ENCODE data around the gene PCGF5. TPM values are rescaled to one million over a fixed set of nuclear protein-coding genes. Genes with fewer than 3 reads are reported as not detected.
"Not testable (repeated sequence)": the region's sequence is repeated elsewhere in the genome, so short reads cannot be mapped to it uniquely, and the experiment has no call there.

Gene PCGF5
- total RNA-seq, 2 donors from 2014 or later: 66.7 to 86.8 TPM

DNA sequence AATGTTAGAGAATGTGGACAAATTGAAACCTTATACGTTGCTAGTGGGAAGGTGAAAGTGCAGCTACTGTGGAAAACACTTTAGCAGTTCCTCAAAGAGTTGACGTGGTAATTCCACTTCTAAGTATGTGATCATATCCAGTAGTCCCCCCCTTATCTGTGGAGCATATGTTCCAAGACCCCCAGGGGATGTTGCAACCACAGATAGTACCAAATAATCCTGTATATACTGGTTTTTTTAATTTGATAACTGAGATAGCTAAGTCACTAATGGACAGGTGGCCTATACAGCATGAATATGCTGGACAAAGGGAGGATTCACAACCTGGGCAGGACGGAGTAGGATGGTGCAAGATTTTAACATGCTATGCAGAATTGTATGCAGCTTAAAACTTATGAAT, 36.8 kb downstream of the PCGF5 start:
- Mint-ChIP-seq H3K4me3 (no peak overlapping the region), H3K4me1 (peaks cover 14% of the 10 kb centered on the region), H3K27me3 (no peaks in the 10 kb centered on the region), H3K27ac (no peak overlapping the region), H3K36me3 (ENCODE audit: low read depth) (peaks cover 15% of the 10 kb centered on the region)
- DNase-seq (no peak), ATAC-seq (no peak)
- no peaks in the 10 kb centered on the region for H3K9me3 ChIP-seq (ENCODE audit: control insufficient read depth, low read length, poor library complexity, severe bottlenecking)

DNA sequence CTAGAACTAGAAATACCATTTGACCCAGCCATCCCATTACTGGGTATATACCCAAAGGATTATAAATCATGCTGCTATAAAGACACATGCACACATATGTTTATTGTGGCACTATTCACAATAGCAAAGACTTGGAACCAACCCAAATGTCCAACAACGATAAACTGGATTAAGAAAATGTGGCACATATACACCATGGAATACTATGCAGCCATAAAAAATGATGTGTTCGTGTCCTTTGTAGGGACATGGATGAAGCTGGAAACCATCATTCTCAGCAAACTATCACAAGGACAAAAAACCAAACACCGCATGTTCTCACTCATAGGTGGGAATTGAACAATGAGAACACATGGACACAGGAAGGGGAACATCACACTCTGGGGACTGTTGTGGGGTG, 40.0 kb downstream of the PCGF5 start:
- not testable (repeated sequence) for H3K4me1 Mint-ChIP-seq; H3K27ac Mint-ChIP-seq; H3K27me3 Mint-ChIP-seq; H3K4me3 Mint-ChIP-seq; DNase-seq; H3K9me3 ChIP-seq (ENCODE audit: control insufficient read depth, low read length, poor library complexity, severe bottlenecking); ATAC-seq; H3K36me3 Mint-ChIP-seq (ENCODE audit: low read depth)

DNA sequence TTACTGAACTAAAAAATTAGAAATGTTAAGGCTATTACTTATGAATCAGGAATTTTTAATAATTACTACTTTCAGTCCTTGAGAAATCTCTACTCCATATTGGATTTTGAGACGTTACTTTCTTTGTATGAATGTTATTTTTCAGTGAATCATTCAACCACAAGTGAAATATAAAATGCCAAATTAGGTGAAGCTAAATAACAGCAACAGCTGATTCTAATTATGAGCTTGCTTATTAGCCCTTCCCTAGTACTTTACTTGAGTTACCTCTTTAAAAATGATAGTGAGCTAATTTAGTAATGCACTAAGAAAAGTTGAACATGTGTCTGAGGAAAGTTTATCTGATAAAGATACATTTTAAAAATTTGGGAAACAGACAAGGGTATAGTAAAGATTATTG, 51.4 kb downstream of the PCGF5 start:
- no peaks in the 10 kb centered on the region for H3K27me3 Mint-ChIP-seq
- H3K4me3 Mint-ChIP-seq: no peak overlapping the region
- DNase-seq (no peak), ATAC-seq (no peak)
- no peak overlapping the region for H3K27ac Mint-ChIP-seq
- H3K36me3 Mint-ChIP-seq (ENCODE audit: low read depth): peaks cover 8% of the 10 kb centered on the region
- H3K9me3 ChIP-seq (ENCODE audit: control insufficient read depth, low read length, poor library complexity, severe bottlenecking): no peaks in the 10 kb centered on the region
- peaks cover 5% of the 10 kb centered on the region for H3K4me1 Mint-ChIP-seq

DNA sequence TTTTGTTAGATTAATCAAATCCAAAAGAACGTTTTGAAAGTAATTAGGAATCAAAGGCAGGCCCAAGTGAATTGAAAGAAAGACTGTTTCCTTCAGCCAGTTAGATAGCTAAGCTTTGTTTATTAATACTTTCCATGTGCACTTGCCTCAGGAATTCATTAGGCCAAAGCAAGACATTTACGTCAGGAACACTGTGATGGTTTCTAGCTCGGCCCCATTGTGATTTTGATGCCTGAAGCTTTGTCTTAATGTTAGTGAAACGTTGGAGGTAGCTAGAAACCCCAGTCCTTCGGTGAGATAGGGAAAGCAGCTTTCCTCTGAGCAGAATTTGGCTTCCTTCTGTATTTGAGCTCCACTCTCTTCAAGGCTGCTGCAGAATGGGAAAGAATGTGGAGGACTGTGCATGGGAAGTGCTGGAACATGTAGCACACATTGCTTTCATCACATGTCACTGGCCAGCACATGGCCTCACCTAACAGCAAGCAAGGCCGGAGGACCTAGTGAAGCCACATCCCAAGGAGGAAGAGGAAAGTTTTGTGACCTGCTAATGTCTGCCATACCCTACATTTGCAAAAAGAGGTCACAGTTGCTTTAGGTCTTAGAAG, 64.1 kb downstream of the PCGF5 start:
- no peaks in the 10 kb centered on the region for H3K27me3 Mint-ChIP-seq
- no peak overlapping the region for H3K27ac Mint-ChIP-seq
- no peaks in the 10 kb centered on the region for H3K36me3 Mint-ChIP-seq (ENCODE audit: low read depth)
- H3K4me1 Mint-ChIP-seq: peaks cover 7% of the 10 kb centered on the region
- H3K4me3 Mint-ChIP-seq: no peak overlapping the region
- H3K9me3 ChIP-seq (ENCODE audit: control insufficient read depth, low read length, poor library complexity, severe bottlenecking): no peaks in the 10 kb centered on the region
- no peak for ATAC-seq
- no peak for DNase-seq

DNA sequence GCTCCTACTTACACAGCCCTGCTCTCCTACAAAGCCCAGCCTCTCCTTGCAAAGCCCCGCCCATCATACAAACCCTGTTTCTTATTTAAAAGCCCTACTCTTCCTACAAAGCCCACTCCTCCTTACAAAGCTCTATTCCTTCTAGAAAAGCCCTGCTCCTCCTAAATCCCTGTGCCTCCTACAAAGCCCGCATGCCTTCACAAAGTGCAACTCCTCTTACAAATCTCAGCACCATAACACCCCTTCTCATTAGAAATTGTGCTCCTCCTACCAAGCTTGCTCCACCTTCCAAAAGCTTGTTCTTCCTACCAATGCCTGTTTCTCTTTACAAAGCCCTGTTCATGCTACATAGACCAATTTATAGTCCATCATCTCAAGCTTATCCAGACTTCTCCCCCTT, 66.1 kb downstream of the PCGF5 start:
- Mint-ChIP-seq H3K27ac (no peak overlapping the region), H3K4me1 (peaks cover 7% of the 10 kb centered on the region), H3K27me3 (peaks cover 9% of the 10 kb centered on the region), H3K4me3 (no peak overlapping the region), H3K36me3 (ENCODE audit: low read depth) (no peaks in the 10 kb centered on the region)
- ATAC-seq (no peak), DNase-seq (no peak)
- no peaks in the 10 kb centered on the region for H3K9me3 ChIP-seq (ENCODE audit: control insufficient read depth, low read length, poor library complexity, severe bottlenecking)

DNA sequence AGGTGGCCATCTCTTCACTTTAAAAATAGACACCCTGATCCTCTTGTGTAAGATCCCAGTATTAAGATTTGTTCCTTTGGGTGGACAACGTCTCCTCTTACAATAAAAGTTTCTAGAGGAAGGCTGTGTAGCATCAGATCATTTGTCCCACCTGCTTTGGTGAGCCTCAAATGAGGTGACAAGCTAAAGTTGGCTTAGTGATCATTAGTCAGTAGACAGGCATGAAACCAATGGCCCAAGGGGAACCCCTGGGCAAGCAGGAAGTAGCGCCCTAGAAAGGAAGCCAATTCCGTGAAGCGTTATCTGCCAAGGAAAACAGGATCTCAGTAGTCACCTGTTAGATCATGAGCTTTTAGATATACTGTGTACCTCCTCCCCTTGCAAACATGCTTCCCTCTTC, 66.8 kb downstream of the PCGF5 start:
- peaks cover 7% of the 10 kb centered on the region for H3K4me1 Mint-ChIP-seq
- H3K27ac Mint-ChIP-seq: no peak overlapping the region
- DNase-seq: no peak
- no peak overlapping the region for H3K4me3 Mint-ChIP-seq
- no peaks in the 10 kb centered on the region for H3K36me3 Mint-ChIP-seq (ENCODE audit: low read depth)
- no peak for ATAC-seq
- H3K27me3 Mint-ChIP-seq: peaks cover 11% of the 10 kb centered on the region
- H3K9me3 ChIP-seq (ENCODE audit: control insufficient read depth, low read length, poor library complexity, severe bottlenecking): no peaks in the 10 kb centered on the region

DNA sequence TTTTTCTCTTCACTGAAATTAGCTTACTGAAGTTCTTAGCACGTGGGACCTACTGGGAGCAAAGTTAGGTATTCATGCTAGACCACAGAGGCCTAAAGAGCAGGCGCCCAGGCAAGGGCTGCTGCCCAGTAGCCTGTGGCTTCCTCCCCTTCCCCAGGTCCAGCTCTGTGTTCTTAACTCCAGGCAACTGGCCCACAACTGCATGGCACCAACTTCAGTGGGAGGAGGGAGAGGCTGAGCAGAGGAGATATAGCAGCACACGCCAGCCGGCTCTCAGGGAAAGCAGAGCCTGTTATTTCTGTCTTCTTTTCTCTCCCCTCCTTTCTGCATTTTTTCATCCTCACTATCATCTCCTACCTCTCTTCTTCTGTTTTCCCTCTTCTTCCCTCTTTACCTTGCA, 67.4 kb downstream of the PCGF5 start:
- no peak overlapping the region for H3K27ac Mint-ChIP-seq
- DNase-seq: no peak
- H3K27me3 Mint-ChIP-seq: peaks cover 11% of the 10 kb centered on the region
- no peak overlapping the region for H3K4me3 Mint-ChIP-seq
- no peaks in the 10 kb centered on the region for H3K9me3 ChIP-seq (ENCODE audit: control insufficient read depth, low read length, poor library complexity, severe bottlenecking)
- H3K36me3 Mint-ChIP-seq (ENCODE audit: low read depth): no peaks in the 10 kb centered on the region
- peaks cover 7% of the 10 kb centered on the region for H3K4me1 Mint-ChIP-seq
- ATAC-seq: no peak

DNA sequence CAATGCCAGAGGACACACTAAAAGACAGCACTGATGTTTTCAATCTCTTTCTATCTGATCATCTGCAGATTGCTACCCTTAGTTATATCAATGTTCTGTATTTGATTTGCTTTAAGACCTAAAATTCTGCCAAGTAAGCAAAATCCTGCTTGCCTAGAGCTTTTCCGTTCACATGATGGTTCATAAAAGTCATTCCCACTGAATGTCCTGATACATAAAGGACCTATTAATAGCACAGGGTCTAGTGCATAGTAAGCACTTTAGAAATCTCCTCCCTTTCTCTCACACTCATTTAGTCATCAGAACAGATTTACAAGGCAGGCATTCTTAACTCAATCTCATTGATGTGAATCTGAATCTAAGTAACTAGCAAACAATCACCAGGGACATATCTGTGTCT, 68.8 kb downstream of the PCGF5 start:
- H3K27me3 Mint-ChIP-seq: peaks cover 13% of the 10 kb centered on the region
- no peaks in the 10 kb centered on the region for H3K9me3 ChIP-seq (ENCODE audit: control insufficient read depth, low read length, poor library complexity, severe bottlenecking)
- ATAC-seq (no peak), DNase-seq (no peak)
- no peak overlapping the region for H3K4me3 Mint-ChIP-seq
- peaks cover 11% of the 10 kb centered on the region for H3K4me1 Mint-ChIP-seq
- no peaks in the 10 kb centered on the region for H3K36me3 Mint-ChIP-seq (ENCODE audit: low read depth)
- no peak overlapping the region for H3K27ac Mint-ChIP-seq

DNA sequence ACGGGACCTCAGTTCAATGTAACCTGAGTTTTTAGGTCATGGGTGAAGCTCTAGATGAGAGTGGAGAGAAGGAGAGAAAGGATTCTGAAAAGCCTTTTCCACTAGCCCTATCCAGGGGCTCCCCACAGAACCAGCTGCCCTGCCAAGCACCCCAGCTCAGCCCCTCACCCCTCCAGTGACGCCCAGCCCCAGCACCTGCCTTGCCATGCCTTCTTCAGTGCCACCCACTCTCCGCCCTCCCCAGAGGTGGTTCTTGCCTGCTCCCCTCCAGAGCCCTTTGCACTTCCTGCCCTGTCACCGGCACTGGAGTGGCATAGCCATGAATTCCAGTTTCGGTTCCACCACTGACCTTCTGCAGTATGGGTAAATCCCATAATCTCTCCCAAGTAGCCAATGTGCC, 70.1 kb downstream of the PCGF5 start:
- Mint-ChIP-seq H3K36me3 (ENCODE audit: low read depth) (no peaks in the 10 kb centered on the region), H3K4me3 (no peak overlapping the region), H3K4me1 (peaks cover 11% of the 10 kb centered on the region), H3K27ac (no peak overlapping the region), H3K27me3 (peaks cover 16% of the 10 kb centered on the region)
- DNase-seq (no peak), ATAC-seq (no peak)
- no peaks in the 10 kb centered on the region for H3K9me3 ChIP-seq (ENCODE audit: control insufficient read depth, low read length, poor library complexity, severe bottlenecking)

DNA sequence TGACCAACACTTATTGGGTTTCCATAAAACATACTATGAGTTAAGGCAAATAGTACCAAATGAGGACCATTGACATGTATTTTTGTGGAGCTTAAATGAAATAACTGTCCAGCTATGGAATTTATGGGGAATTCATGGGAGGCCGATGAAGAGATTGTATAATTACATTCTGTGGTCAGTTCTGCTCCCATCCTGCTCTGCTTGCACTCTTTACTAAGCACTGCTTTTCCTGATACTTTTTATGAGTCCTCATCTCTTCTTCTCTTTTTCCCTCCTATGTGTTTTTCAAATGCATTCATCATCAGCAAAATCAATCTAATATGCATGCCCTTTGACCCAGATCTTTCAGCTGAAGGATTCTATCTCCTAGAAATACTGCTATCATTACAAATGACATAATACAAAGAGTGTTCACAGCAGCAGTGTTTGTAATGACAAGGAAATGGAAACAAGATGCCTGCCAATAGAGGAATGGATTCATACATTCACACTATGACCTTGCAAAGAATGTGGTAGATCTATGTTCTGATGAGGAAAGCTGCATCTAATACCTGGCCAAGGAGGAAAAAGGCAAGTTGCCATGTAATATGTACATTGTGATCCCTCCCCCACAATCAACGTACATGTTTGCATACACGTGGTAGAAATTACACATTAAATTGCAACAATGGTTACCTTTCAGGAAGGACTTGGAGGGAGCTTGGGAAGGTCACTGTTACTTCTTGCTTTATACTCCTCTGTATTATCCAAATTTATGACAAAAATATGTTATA, 73.9 kb downstream of the PCGF5 start:
- H3K36me3 Mint-ChIP-seq (ENCODE audit: low read depth): no peaks in the 10 kb centered on the region
- no peak for ATAC-seq
- H3K27me3 Mint-ChIP-seq: peaks cover 26% of the 10 kb centered on the region

DNA sequence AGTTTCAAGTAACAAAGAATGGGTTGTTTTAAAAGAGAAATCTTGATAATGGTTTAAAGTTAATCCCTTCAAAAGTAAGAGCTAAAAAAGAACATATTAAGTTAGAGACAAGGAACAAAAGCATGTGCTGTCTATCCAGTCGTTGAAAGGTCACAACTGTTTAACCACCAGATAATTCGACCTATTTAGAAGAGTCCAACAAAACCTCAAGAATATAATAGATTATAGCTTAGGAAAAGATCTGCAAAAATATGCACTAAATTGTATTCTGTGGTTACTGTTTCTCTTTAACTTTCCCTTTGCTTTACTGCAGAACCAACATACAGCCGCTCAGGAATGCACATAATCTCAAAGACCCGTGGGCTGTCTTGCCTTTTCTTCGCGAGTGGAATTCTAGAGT, 74.9 kb downstream of the PCGF5 start:
- DNase-seq: no peak
- Mint-ChIP-seq H3K27me3 (peaks cover 26% of the 10 kb centered on the region), H3K36me3 (ENCODE audit: low read depth) (no peaks in the 10 kb centered on the region), H3K4me3 (no peak overlapping the region), H3K27ac (no peak overlapping the region), H3K4me1 (peaks cover 15% of the 10 kb centered on the region)
- no peaks in the 10 kb centered on the region for H3K9me3 ChIP-seq (ENCODE audit: control insufficient read depth, low read length, poor library complexity, severe bottlenecking)
- no peak for ATAC-seq

More for the DNA sequence above, 73.9 kb downstream of the PCGF5 start:
- Mint-ChIP-seq H3K27ac (no peak overlapping the region), H3K4me3 (no peak overlapping the region), H3K4me1 (peaks cover 15% of the 10 kb centered on the region)
- no peaks in the 10 kb centered on the region for H3K9me3 ChIP-seq (ENCODE audit: control insufficient read depth, low read length, poor library complexity, severe bottlenecking)
- no peak for DNase-seq

DNA sequence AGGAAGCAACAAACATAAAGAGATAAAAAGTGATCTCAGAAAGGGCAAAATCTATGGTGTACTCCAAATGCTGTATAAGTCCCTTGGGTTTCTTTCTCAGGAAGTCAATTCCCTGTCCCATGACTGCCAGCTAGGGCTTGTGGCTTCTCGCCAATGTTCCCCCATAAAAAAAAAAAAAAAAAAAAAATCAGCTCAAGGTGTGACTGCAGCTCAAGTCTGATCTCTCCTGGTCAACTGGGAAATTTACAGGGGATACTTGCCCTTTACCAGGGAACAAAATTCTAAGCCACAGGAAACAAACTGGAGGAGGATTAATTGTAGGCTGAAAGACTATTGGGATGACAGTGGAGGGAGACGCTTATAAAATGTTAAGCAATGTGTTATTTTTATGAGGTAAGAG, 76.0 kb downstream of the PCGF5 start:
- Mint-ChIP-seq H3K27me3 (peaks cover 19% of the 10 kb centered on the region), H3K4me1 (peaks cover 15% of the 10 kb centered on the region), H3K27ac (no peak overlapping the region), H3K36me3 (ENCODE audit: low read depth) (no peaks in the 10 kb centered on the region), H3K4me3 (no peak overlapping the region)
- ATAC-seq: no peak
- H3K9me3 ChIP-seq (ENCODE audit: control insufficient read depth, low read length, poor library complexity, severe bottlenecking): no peaks in the 10 kb centered on the region
- DNase-seq: no peak

DNA sequence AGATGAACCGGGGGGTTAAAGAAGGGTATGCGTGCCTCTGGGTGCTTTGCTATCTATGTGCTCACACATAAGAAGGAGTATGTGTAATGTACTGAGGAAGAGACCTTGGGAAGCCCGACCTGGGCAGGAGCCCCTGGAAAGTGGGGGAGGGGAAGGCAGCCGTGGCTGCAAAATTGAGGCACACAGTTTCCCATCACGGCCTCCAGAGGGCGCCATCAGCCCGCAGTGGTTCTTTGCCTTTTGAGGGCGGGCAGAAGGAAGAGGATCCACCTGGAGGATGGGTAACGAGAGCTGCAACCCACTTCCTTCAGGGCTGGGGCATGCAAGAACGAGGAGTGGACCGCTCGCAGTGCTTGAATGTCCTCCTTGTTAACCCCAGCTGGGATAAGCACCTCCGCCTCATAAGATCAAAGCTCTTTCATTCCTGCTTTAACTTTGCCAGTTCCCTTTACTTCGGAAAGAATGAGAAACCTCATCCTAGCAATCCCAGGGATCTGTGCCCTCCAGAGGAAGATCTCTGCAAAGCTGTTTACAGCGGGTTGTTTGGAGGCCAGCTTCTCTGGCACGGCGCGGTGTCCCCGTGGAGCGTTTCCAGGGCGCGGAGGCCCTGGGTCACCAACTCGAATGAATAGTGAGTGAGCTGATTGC, 77.9 kb downstream of the PCGF5 start:
- no peaks in the 10 kb centered on the region for H3K36me3 Mint-ChIP-seq (ENCODE audit: low read depth)
- peak overlapping the region; percentile 81 for H3K4me3 Mint-ChIP-seq
- peak; percentile 97 for ATAC-seq

More for the DNA sequence above, 77.9 kb downstream of the PCGF5 start:
- peaks cover 16% of the 10 kb centered on the region for H3K27me3 Mint-ChIP-seq
- peak; percentile 48 to 65 (median 64) for DNase-seq
- H3K9me3 ChIP-seq (ENCODE audit: control insufficient read depth, low read length, poor library complexity, severe bottlenecking): no peaks in the 10 kb centered on the region
- H3K4me1 Mint-ChIP-seq: peaks cover 15% of the 10 kb centered on the region
- H3K27ac Mint-ChIP-seq: no peak overlapping the region

Measured in T-helper 17 cell (primary cell).